HUES64 (cell line): ENCODE measurements around the gene ANKRD53.

Experiments
- H3K27ac ChIP-seq: 2 replicates; pipeline ENCODE4 v1.7.0; 2013; ENCODE audit warnings: low read depth, low read length, inconsistent platforms
- H3K27me3 ChIP-seq: 2 replicates; pipeline ENCODE4 v1.6.1; 2013; ENCODE audit warnings: mild to moderate bottlenecking, low read length; ENCODE audit not compliant: insufficient read depth
- H3K36me3 ChIP-seq: 2 replicates; pipeline ENCODE4 v1.6.1; 2013; ENCODE audit warnings: mild to moderate bottlenecking, low read length; ENCODE audit not compliant: insufficient read depth
- H3K4me1 ChIP-seq: 2 replicates; pipeline ENCODE4 v1.6.1; 2013; ENCODE audit warnings: mild to moderate bottlenecking, low read length, moderate library complexity; ENCODE audit not compliant: insufficient read depth
- H3K4me3 ChIP-seq: 2 replicates; pipeline ENCODE4 v1.5.1; 2013; ENCODE audit warnings: mild to moderate bottlenecking, low read length, moderate library complexity
- H3K9ac ChIP-seq: 2 replicates; pipeline ENCODE4 v1.6.1; 2013; ENCODE audit warnings: mild to moderate bottlenecking, low read depth, low read length
- H3K9me3 ChIP-seq: 2 replicates; pipeline ENCODE4 v1.6.1; 2013; ENCODE audit warnings: low read depth, low read length; ENCODE audit not compliant: insufficient read depth
- WGBS: fragments of 150-250, 120-280 bp; methylation state at CpG from one replicate; pipeline ENCODE4 v1.1.7; 2013; ENCODE audit warnings: missing lambda C conversion rate; 5-methylcytosine and 5-hydroxymethylcytosine counted together

Gene ANKRD53

GRCh38 chr2:70947556-70948184 is 30.8 kb upstream of the ANKRD53 start:
- H3K4me1 ChIP-seq: peaks cover 13% of the 10 kb centered on the region; the same call in 1 of the 2 replicates
- no peaks in the 10 kb centered on the region for H3K36me3 ChIP-seq
- no peaks in the 10 kb centered on the region for H3K9me3 ChIP-seq
- H3K27ac ChIP-seq: no peak overlapping the region
- WGBS: 28% methylated on average over 11 of the region's 11 CpGs
- H3K9ac ChIP-seq: no peak overlapping the region
- H3K27me3 ChIP-seq: peaks cover 79% of the 10 kb centered on the region
- no peak overlapping the region for H3K4me3 ChIP-seq

- Histone ChIP-seq H3K4me3 (peak overlapping the region; percentile 37), H3K27ac (no peak overlapping the region), H3K27me3 (peaks cover 79% of the 10 kb centered on the region), H3K9ac (no peak overlapping the region), H3K9me3 (no peaks in the 10 kb centered on the region), H3K36me3 (no peaks in the 10 kb centered on the region), H3K4me1 (peaks cover 6% of the 10 kb centered on the region; the same call in 1 of the 2 replicates)
- WGBS: 13% methylated on average over 27 of the region's 27 CpGs
Measured at GRCh38 chr2:70948337-70949003, 30.0 kb upstream of the ANKRD53 start.

- Histone ChIP-seq H3K9me3 (no peaks in the 10 kb centered on the region), H3K4me1 (peaks cover 6% of the 10 kb centered on the region; the same call in 1 of the 2 replicates), H3K27me3 (peaks cover 85% of the 10 kb centered on the region), H3K36me3 (no peaks in the 10 kb centered on the region), H3K27ac (no peak overlapping the region), H3K4me3 (no peak overlapping the region), H3K9ac (no peak overlapping the region)
- WGBS: 84% methylated on average over 11 of the region's 11 CpGs
Measured at GRCh38 chr2:70949086-70949485, 29.3 kb upstream of the ANKRD53 start.

- H3K9ac ChIP-seq: no peak overlapping the region
- no peaks in the 10 kb centered on the region for H3K36me3 ChIP-seq
- no peaks in the 10 kb centered on the region for H3K4me1 ChIP-seq
- H3K27me3 ChIP-seq: peaks cover 60% of the 10 kb centered on the region
- WGBS: 85% methylated on average over 7 of the region's 7 CpGs
- no peak overlapping the region for H3K4me3 ChIP-seq
- H3K27ac ChIP-seq: no peak overlapping the region
- H3K9me3 ChIP-seq: no peaks in the 10 kb centered on the region
Measured at GRCh38 chr2:70954886-70955285, 23.5 kb upstream of the ANKRD53 start.

GRCh38 chr2:70956141-70956540 is 22.3 kb upstream of the ANKRD53 start:
- Histone ChIP-seq H3K4me1 (no peaks in the 10 kb centered on the region), H3K36me3 (no peaks in the 10 kb centered on the region), H3K9ac (no peak overlapping the region), H3K27ac (no peak overlapping the region), H3K4me3 (no peak overlapping the region), H3K9me3 (no peaks in the 10 kb centered on the region), H3K27me3 (peaks cover 50% of the 10 kb centered on the region)
- 81% methylated on average over 2 of the region's 2 CpGs for WGBS

- 80% methylated on average over 6 of the region's 6 CpGs for WGBS
- Histone ChIP-seq H3K27me3 (peaks cover 56% of the 10 kb centered on the region), H3K9me3 (no peaks in the 10 kb centered on the region), H3K27ac (no peak overlapping the region), H3K4me1 (no peaks in the 10 kb centered on the region), H3K36me3 (no peaks in the 10 kb centered on the region), H3K4me3 (no peak overlapping the region), H3K9ac (no peak overlapping the region)
Measured at GRCh38 chr2:70957798-70958197, 20.6 kb upstream of the ANKRD53 start.

GRCh38 chr2:70958759-70959158 is 19.7 kb upstream of the ANKRD53 start:
- Histone ChIP-seq H3K27me3 (peaks cover 56% of the 10 kb centered on the region), H3K4me1 (no peaks in the 10 kb centered on the region), H3K9me3 (no peaks in the 10 kb centered on the region), H3K36me3 (no peaks in the 10 kb centered on the region), H3K4me3 (no peak overlapping the region), H3K9ac (no peak overlapping the region), H3K27ac (no peak overlapping the region)
- WGBS: 98% methylated on average over 6 of the region's 6 CpGs

GRCh38 chr2:70959271-70959761 is 19.1 kb upstream of the ANKRD53 start:
- Histone ChIP-seq H3K36me3 (no peaks in the 10 kb centered on the region), H3K27me3 (peaks cover 56% of the 10 kb centered on the region), H3K9me3 (no peaks in the 10 kb centered on the region), H3K9ac (no peak overlapping the region), H3K4me3 (no peak overlapping the region), H3K27ac (no peak overlapping the region), H3K4me1 (no peaks in the 10 kb centered on the region)
- 90% methylated on average over 9 of the region's 9 CpGs for WGBS

GRCh38 chr2:70959851-70960832 is 18.3 kb upstream of the ANKRD53 start:
- WGBS: 87% methylated on average over 17 of the region's 17 CpGs
- no peak overlapping the region for H3K9ac ChIP-seq

GRCh38 chr2:70960833-70961647 is 17.4 kb upstream of the ANKRD53 start:
- H3K4me3 ChIP-seq: no peak overlapping the region
- peaks cover 56% of the 10 kb centered on the region for H3K27me3 ChIP-seq
- H3K9ac ChIP-seq: no peak overlapping the region
- no peak overlapping the region for H3K27ac ChIP-seq
- H3K36me3 ChIP-seq: no peaks in the 10 kb centered on the region
- 83% methylated on average over 14 of the region's 14 CpGs for WGBS
- no peaks in the 10 kb centered on the region for H3K9me3 ChIP-seq
- no peaks in the 10 kb centered on the region; the same call in 1 of the 2 replicates for H3K4me1 ChIP-seq

More at GRCh38 chr2:70959851-70960832, 18.3 kb upstream of the ANKRD53 start:
- no peaks in the 10 kb centered on the region for H3K36me3 ChIP-seq
- H3K27ac ChIP-seq: no peak overlapping the region
- H3K4me1 ChIP-seq: no peaks in the 10 kb centered on the region; the same call in 1 of the 2 replicates
- H3K9me3 ChIP-seq: no peaks in the 10 kb centered on the region
- peaks cover 56% of the 10 kb centered on the region for H3K27me3 ChIP-seq
- no peak overlapping the region for H3K4me3 ChIP-seq
